ENCODE data around the gene SPATA20.

The SPATA20 gene

GRCh38 chr17:50557630-50558029 lies 10.7 kb downstream of the SPATA20 start:
- DNase-seq (ENCODE audit: extremely low read depth in 1 of 2, low read depth in 1 of 2): no peak

- no peak for DNase-seq (ENCODE audit: extremely low read depth in 1 of 2, low read depth in 1 of 2)
Observed at GRCh38 chr17:50558091-50558490, 11.1 kb downstream of the SPATA20 start.

GRCh38 chr17:50558581-50558940 lies 11.6 kb downstream of the SPATA20 start:
- no peak for DNase-seq (ENCODE audit: extremely low read depth in 1 of 2, low read depth in 1 of 2)

- no peak for DNase-seq (ENCODE audit: extremely low read depth in 1 of 2, low read depth in 1 of 2)
Observed at GRCh38 chr17:50558941-50559614, 12.1 kb downstream of the SPATA20 start.

- peak in 1 of 2 donors; percentile 37 for DNase-seq (ENCODE audit: extremely low read depth in 1 of 2, low read depth in 1 of 2)
Observed at GRCh38 chr17:50559674-50560184, 12.8 kb downstream of the SPATA20 start.

- DNase-seq (ENCODE audit: extremely low read depth in 1 of 2, low read depth in 1 of 2): peak; percentile 75 to 77
Observed at GRCh38 chr17:50560185-50560824, 13.3 kb downstream of the SPATA20 start, which contains the start of gene CACNA1G. Gene CACNA1G (plus strand): TSS chr17:50560715. CDS start chr17:50561460, 745 bp downstream.

- DNase-seq (ENCODE audit: extremely low read depth in 1 of 2, low read depth in 1 of 2): no peak
Observed at GRCh38 chr17:50560931-50561745, 14.2 kb downstream of the SPATA20 start.

- DNase-seq (ENCODE audit: extremely low read depth in 1 of 2, low read depth in 1 of 2): no peak
Observed at GRCh38 chr17:50561746-50562141, 14.8 kb downstream of the SPATA20 start.

GRCh38 chr17:50562242-50563091 lies 15.5 kb downstream of the SPATA20 start:
- no peak for DNase-seq (ENCODE audit: extremely low read depth in 1 of 2, low read depth in 1 of 2)

- DNase-seq (ENCODE audit: extremely low read depth in 1 of 2, low read depth in 1 of 2): no peak
Observed at GRCh38 chr17:50563092-50563511, 16.1 kb downstream of the SPATA20 start.

GRCh38 chr17:50564916-50565315 lies 17.9 kb downstream of the SPATA20 start:
- DNase-seq (ENCODE audit: extremely low read depth in 1 of 2, low read depth in 1 of 2): no peak

GRCh38 chr17:50565402-50566350 lies 18.7 kb downstream of the SPATA20 start:
- DNase-seq (ENCODE audit: extremely low read depth in 1 of 2, low read depth in 1 of 2): no peak

- no peak for DNase-seq (ENCODE audit: extremely low read depth in 1 of 2, low read depth in 1 of 2)
Observed at GRCh38 chr17:50566886-50567285, 19.9 kb downstream of the SPATA20 start.

- no peak for DNase-seq (ENCODE audit: extremely low read depth in 1 of 2, low read depth in 1 of 2)
Observed at GRCh38 chr17:50568659-50569058, 21.7 kb downstream of the SPATA20 start.

- DNase-seq (ENCODE audit: extremely low read depth in 1 of 2, low read depth in 1 of 2): no peak
Observed at GRCh38 chr17:50569592-50569991, 22.6 kb downstream of the SPATA20 start.

GRCh38 chr17:50570032-50570431 lies 23.1 kb downstream of the SPATA20 start:
- DNase-seq (ENCODE audit: extremely low read depth in 1 of 2, low read depth in 1 of 2): no peak

- no peak for DNase-seq (ENCODE audit: extremely low read depth in 1 of 2, low read depth in 1 of 2)
Observed at GRCh38 chr17:50570528-50570927, 23.6 kb downstream of the SPATA20 start.

GRCh38 chr17:50571681-50572080 lies 24.7 kb downstream of the SPATA20 start:
- no peak for DNase-seq (ENCODE audit: extremely low read depth in 1 of 2, low read depth in 1 of 2)

GRCh38 chr17:50572541-50572940 lies 25.6 kb downstream of the SPATA20 start:
- no peak for DNase-seq (ENCODE audit: extremely low read depth in 1 of 2, low read depth in 1 of 2)

Data from stimulated activated CD8-positive, alpha-beta memory T cell treated with anti-CD3 and anti-CD28 coated beads, Interleukin-7, amount 100 ng/mL, for 48 hours (primary cell).